Activated CD4-positive, alpha-beta T cell treated with anti-CD3 and anti-CD28 coated beads, Interleukin-2, amount 50 U/mL, for 1 hour (primary cell): ENCODE measurements around the gene TTC22.

Source experiments
- DNase-seq: peaks from one replicate; pipeline ENCODE4 v3.0.0-alpha.2; 2020

The TTC22 gene

DNA sequence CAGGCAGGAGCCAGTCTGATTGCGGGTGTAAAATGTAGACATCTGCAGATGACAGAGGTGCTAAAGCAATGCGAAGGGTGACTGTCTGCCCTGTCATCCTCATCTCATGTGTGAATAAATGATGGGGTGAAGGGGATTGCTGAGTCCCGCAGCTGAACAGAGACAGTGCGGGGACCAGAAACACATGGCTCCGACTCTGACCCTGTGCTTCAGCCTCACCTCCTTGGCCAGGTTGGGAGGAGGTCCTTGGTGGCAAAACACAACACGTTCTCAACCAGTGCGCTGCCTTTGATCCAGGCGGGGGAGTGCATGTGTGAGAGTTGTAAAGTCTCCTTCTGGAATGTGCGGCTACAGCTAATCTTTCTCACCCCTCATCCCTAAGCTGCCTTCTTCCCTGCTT, 32.0 kb upstream of the TTC22 start:
- no peak for DNase-seq

DNA sequence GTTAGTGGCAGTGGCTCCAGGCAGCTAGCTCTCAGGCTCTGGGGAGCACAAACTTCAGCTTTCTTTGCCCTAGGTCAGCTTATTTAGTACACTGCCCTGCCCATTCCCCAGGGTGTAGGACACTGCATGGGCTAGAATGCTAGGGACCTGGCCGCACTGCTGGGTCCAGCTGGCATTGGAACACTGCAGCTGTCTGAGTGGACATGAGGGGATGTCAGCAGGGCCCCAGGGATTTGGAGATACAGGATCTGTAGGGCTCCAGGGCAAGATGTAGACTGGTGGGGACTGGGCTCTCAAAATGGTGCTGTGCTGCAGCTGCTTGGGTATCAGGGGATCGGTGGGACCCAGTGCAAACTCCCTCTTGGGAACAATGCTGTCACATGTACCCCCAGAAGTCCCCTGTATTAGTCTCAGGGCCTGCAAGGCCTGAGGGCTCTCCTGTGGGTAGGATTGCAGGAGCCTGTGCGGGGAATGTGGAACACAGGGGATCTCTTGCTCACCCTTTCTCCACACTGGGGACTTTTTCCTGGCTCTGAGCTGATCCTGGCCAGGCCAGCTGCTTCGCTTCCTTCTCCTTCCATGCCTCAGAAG, 25.2 kb upstream of the TTC22 start:
- no peak for DNase-seq

DNA sequence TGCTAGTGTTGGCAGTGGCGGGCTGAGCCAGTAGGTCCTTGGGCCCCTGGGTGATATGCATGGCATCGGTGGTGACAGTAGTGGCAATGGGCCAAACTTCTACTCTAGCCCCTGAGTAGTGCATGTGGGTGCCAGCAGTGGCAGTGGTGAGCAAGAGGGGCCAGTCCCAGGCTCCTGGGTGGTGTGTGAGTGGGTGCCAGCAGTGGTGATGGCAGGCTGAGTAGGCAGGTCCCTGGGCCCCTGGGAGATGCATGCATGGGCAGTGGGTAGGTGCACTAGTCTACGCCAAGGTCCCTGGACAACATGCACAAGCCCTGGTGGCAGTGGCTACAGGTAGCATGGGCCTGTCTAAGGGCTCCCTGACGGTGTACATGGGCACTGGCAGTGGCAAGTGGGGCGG, 24.6 kb upstream of the TTC22 start:
- no peak for DNase-seq

GRCh38 chr1:54823670-54824069, 22.5 kb upstream of the TTC22 start:
- DNase-seq: no peak

- no peak for DNase-seq
Observed at GRCh38 chr1:54819733-54820132, 18.6 kb upstream of the TTC22 start.

DNA sequence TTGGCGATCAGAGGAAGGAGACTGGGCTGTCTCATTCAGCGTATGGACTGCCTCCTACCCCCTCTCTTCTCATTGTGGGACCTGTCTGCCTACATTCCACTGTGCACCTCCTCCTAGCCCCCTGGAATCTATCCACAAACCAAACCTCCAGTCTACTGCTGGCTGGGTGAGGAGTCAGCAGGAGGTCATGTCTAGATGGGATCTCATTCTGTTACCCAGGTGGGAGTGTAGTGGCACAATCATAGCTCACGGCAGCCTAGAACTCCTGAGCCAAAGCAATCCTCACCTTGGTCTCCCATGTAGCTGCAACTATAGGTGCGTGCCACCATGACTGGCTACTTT, 18.0 kb upstream of the TTC22 start:
- no peak for DNase-seq

DNA sequence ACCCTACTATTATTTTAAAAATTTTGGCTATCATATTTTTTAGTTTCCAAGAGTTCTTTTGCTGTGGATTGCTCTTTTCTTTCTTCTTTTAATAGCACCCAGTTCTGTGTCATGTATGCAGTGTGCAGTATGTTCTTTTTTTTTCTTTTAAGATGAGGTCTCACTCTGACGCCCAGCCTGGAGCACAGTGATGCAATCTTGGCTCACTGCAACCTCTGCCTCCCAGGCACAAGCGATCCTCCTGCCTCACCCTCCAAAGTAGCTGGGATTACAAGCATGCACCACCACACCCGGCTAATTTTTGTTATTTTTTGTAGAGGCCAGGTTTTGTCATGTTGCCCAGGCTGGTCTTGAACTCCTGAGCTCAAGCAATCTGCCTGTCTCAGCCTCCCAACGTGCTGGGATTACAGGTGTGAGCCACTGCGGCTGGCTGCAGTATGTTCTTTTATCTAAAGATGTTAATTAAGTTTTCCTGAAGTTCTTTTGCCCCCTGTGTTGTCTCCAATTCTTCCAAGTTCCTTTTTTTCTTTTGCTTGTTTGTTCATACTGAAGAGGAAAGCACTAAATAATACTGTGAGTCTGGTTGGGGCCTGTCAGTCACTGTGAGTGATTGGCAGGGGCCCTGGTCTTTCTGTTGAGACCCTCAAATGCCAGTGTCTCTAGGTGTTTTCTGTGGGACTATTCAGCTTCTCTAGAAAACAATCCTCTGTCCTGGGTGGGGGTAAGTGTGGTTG, 17.5 kb upstream of the TTC22 start:
- DNase-seq: no peak

DNA sequence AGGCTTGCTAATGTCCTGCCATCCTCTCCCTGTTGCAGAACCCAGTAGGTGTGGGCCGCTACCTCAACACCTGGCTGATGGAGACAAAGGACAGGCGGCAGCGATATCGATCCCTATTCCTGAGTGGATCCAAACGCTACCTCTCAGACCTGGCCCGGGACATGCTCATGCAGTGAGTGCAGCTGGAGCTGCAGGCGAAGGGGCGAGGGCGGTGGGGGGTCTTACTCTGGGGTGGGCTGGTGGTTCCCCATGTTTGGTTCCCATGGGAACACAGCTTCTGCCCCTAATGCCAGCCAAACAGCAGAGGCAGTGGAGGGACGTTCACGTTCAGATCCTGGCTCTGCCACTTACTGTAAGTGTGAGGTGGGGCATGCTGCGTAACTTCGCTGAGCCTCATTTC, 15.8 kb upstream of the TTC22 start:
- DNase-seq: no peak

DNA sequence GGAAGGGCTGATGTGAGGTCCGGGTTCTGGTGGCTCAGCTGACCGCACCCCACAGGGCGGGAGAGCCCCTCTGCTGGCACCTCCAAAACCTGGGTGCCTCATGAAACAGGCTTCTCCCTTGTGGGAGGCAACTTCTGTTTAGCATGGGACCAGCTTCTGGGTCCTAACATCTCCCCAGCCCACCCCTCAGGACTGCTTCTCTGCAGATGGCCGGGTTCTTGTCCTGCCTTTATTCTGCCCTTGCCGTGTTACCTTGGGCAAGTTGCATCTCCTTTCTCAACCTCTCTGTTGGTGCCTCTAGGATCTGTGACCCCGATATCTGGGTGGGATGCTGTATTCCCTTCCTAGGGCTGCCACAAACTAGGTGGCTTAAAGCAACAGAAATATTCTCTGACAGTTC, 15.0 kb upstream of the TTC22 start:
- DNase-seq: no peak

- DNase-seq: no peak
Observed at GRCh38 chr1:54815086-54815876, 14.2 kb upstream of the TTC22 start.

GRCh38 chr1:54814571-54814970, 13.4 kb upstream of the TTC22 start:
- no peak for DNase-seq

GRCh38 chr1:54814126-54814498, 13.0 kb upstream of the TTC22 start:
- no peak for DNase-seq

- DNase-seq: no peak
Observed at GRCh38 chr1:54813485-54814125, 12.5 kb upstream of the TTC22 start.

- DNase-seq: no peak
Observed at GRCh38 chr1:54812801-54813484, 11.8 kb upstream of the TTC22 start.

GRCh38 chr1:54811739-54812655, 10.9 kb upstream of the TTC22 start:
- no peak for DNase-seq

DNA sequence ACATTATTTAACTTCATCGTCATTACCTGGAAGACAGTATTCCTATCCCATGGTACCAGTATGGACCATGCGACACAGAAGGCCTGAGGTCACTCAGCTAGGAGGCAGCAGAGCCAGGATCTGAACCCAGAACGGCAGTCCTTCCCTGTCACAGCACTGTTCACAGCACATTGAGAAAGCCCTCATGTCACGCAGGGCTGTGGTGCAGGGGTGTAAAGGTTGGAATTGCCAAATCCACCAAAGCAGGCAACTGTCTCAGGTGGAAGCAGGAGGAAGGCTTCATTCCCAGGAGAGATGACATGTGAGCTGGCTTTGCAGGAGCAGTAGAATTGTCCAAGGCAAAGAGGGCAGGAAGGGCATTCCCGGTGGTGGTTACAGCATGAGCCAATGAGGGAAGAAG, 9.9 kb upstream of the TTC22 start:
- DNase-seq: no peak

DNA sequence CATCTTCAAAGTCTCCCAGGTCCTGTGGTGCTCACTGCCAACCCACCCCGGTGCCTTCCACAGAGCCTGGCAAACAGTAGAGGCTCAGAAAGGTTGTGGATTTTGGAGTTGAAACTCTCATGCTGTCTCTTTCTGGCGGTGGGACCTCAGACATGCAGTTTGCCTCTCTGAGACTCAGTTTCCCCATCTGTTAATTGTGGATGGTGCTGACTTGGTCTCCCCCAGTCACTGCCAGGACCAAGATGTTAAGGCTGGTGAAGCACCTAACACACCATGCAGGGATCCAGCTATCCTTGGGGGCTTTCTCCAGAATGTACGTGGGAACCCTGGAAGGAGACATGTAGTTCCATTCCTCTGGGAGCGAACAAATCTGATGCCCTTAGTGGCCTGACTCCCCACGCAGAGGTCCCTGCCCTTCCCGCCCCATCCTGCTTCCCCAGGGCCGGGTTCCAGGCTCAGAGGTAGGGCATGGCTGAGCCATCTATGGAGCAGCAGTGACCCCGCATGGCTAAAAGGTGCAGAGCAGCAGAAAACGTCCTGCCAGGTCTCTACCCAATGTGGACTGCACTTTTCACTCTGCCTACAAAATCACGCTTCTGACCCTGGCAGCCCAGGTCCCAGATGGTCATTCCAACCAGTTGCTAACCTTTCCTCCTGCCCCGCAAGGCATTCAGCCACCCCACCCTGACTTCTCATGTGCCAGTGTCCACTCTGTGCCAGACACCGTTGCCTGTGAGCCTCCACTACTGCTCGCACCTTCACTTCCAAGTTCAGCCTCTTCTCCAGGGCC, 9.2 kb upstream of the TTC22 start:
- DNase-seq: peak; percentile 68

DNA sequence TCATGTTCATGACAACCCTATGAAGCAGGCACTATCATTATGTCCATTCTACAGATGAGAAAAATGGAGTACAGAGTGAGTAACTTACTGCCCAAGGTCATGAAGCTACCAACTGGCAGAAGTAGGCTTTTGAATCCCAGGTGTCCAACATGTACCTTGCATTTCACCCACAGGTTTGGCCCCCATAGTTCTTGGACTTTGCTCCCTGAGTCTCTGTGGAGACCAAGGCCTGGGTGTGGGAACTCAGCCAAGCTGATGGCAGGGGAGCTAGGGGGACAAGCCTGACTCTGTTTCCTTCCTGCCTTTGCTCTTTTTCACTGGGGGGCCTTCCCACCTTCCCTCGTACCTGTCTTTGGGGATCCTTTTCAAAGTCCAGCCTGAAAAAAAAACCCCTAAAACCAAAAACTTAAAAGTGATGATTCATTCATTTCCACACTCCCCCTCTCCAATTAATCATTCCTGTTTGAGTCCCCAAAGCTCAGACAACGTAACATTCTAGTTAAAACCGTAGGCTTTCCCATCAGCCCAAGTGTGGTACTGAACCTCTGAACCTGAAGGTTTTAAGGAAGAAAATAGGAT, 8.5 kb upstream of the TTC22 start:
- DNase-seq: no peak

DNA sequence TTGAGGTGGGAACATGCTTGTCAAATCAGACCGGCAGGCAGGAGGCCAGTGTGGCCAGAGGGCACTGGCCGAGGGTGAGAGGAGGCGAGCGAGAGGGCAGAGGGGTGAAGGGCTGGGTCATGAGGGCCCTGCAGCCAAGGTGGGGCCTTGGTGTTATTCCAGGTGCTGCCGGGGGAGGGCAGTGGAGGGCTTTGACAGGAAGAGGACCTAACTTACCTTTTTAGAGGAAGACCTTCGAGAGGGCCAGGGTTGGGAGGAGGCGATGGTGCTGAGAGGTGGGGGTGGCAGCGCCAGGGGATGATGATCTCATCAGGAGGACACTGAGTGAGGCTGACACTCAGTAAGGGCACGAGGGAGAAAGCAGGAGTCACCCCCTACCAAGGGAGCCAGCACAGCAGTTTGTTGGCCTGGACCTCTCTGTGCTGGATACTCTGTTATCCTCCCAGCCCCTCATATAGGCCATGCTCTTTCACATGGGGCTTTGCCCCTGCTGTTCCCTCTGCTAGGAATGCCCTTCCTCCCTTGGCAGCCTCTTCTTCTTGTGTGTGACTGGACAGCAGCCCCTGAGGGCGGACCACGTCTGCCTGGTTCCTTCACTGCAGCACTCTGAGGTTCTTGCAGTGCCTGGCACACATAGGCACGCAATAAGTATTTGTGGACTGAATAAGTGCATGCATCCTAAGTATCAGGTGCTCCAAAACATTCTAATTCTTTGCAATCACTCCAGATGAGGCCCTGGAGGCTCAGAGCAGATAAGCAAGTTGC, 7.5 kb upstream of the TTC22 start:
- DNase-seq: no peak

DNA sequence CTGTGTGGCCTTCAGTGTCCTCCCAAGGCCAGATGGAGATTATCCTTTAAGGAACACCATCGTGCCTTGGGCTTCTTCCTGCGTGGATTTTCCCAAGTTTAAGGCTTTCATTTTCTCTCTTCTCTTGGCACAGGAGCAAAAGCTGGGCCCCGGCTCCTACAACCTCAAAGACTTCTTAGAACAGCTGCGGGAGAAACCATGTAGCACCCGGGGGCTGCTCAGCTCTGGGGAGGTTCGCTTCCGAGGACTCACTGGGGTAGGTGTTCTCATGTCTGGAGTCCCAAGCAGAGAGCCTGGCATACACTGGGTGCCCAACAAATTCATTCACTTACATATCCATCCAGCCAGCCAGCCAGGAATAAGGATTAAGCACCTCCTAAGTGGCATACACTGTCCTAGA, 6.6 kb upstream of the TTC22 start:
- DNase-seq: no peak
